ENCODE results near the gene CERT1. TPM values are rescaled to one million over a fixed set of nuclear protein-coding genes. Genes with fewer than 3 reads are reported as not detected.

Gene CERT1
- total and polyA plus RNA-seq, 4 donors: 16.1 to 86.2 (median 46.1) TPM

- ATAC-seq (ENCODE audit: insufficient read depth, low FRiP score): no peak
- H3K27ac ChIP-seq (ENCODE audit: low read depth in 1 of 2, low read length in 1 of 2): no peak overlapping the region
- H3K4me3 ChIP-seq: no peak overlapping the region
- peaks cover 0 to 11% (median 2%) of the 10 kb centered on the region in 4 donors for H3K36me3 ChIP-seq (ENCODE audit: control insufficient read depth in 4 of 4, insufficient read depth in 4 of 4, low read length in 4 of 4)
- WGBS, 2 donors: 39 to 59% methylated on average over 2 of the region's 2 CpGs
- no peak overlapping the region for H3K9ac ChIP-seq (ENCODE audit: insufficient read depth in 1 of 2, low read length in 2 of 2)
- DNase-seq: no peak
- H3K9me3 ChIP-seq (ENCODE audit: control insufficient read depth in 4 of 4, insufficient read depth in 3 of 4, low read length in 3 of 4): peaks cover 0 to 6% (median 3%) of the 10 kb centered on the region in 4 donors
- no peaks in the 10 kb centered on the region for H3K27me3 ChIP-seq (ENCODE audit: control insufficient read depth in 3 of 3, insufficient read depth in 3 of 3, low read length in 2 of 3)
- peaks cover 0 to 2% (median 0%) of the 10 kb centered on the region in 5 donors for H3K4me1 ChIP-seq (ENCODE audit: control insufficient read depth in 5 of 5, insufficient read depth in 5 of 5, low read length in 5 of 5)
- no peak for TF ChIP-seq CTCF (IDR thresholded peaks at IDR 0.05; ENCODE audit: control extremely low read depth, extremely low read depth)
These were observed 14.6 kb upstream of the CERT1 start for GRCh38 chr5:75526070-75526469.

GRCh38 chr5:75525344-75525743, 13.9 kb upstream of the CERT1 start:
- Histone ChIP-seq H3K27ac (ENCODE audit: low read depth in 1 of 2, low read length in 1 of 2) (no peak overlapping the region), H3K9me3 (ENCODE audit: control insufficient read depth in 4 of 4, insufficient read depth in 3 of 4, low read length in 3 of 4) (peaks cover 0 to 8% (median 3%) of the 10 kb centered on the region in 4 donors), H3K27me3 (ENCODE audit: control insufficient read depth in 3 of 3, insufficient read depth in 3 of 3, low read length in 2 of 3) (no peaks in the 10 kb centered on the region), H3K9ac (ENCODE audit: insufficient read depth in 1 of 2, low read length in 2 of 2) (no peak overlapping the region), H3K4me3 (no peak overlapping the region), H3K4me1 (ENCODE audit: control insufficient read depth in 5 of 5, insufficient read depth in 5 of 5, low read length in 5 of 5) (peaks cover 0 to 2% (median 0%) of the 10 kb centered on the region in 5 donors), H3K36me3 (ENCODE audit: control insufficient read depth in 4 of 4, insufficient read depth in 4 of 4, low read length in 4 of 4) (peaks cover 1 to 16% (median 3%) of the 10 kb centered on the region in 4 donors)
- DNase-seq (no peak), ATAC-seq (ENCODE audit: insufficient read depth, low FRiP score) (no peak)
- 93 to 95% methylated on average over 1 of the region's 1 CpG for WGBS, 2 donors
- no peak for TF ChIP-seq CTCF (IDR thresholded peaks at IDR 0.05; ENCODE audit: control extremely low read depth, extremely low read depth)

- Histone ChIP-seq H3K36me3 (ENCODE audit: control insufficient read depth in 4 of 4, insufficient read depth in 4 of 4, low read length in 4 of 4) (peaks cover 1 to 16% (median 3%) of the 10 kb centered on the region in 4 donors), H3K27ac (ENCODE audit: low read depth in 1 of 2, low read length in 1 of 2) (no peak overlapping the region), H3K27me3 (ENCODE audit: control insufficient read depth in 3 of 3, insufficient read depth in 3 of 3, low read length in 2 of 3) (no peaks in the 10 kb centered on the region), H3K9ac (ENCODE audit: insufficient read depth in 1 of 2, low read length in 2 of 2) (no peak overlapping the region), H3K4me1 (ENCODE audit: control insufficient read depth in 5 of 5, insufficient read depth in 5 of 5, low read length in 5 of 5) (peaks cover 0 to 3% (median 0%) of the 10 kb centered on the region in 5 donors), H3K4me3 (no peak overlapping the region), H3K9me3 (ENCODE audit: control insufficient read depth in 4 of 4, insufficient read depth in 3 of 4, low read length in 3 of 4) (peaks cover 0 to 8% (median 3%) of the 10 kb centered on the region in 4 donors)
- WGBS, 2 donors: 92 to 96% methylated on average over 1 of the region's 1 CpG
- DNase-seq: no peak
- TF ChIP-seq CTCF (IDR thresholded peaks at IDR 0.05; ENCODE audit: control extremely low read depth, extremely low read depth): no peak
- ATAC-seq (ENCODE audit: insufficient read depth, low FRiP score): no peak
These were observed 13.2 kb upstream of the CERT1 start for GRCh38 chr5:75524591-75524990.

GRCh38 chr5:75524071-75524470, 12.6 kb upstream of the CERT1 start:
- TF ChIP-seq CTCF (IDR thresholded peaks at IDR 0.05; ENCODE audit: control extremely low read depth, extremely low read depth): no peak
- no peak for DNase-seq
- WGBS, 2 donors: 35 to 62% methylated on average over 3 of the region's 3 CpGs
- H3K9me3 ChIP-seq (ENCODE audit: control insufficient read depth in 4 of 4, insufficient read depth in 3 of 4, low read length in 3 of 4): peaks cover 0 to 8% (median 3%) of the 10 kb centered on the region in 4 donors
- H3K27me3 ChIP-seq (ENCODE audit: control insufficient read depth in 3 of 3, insufficient read depth in 3 of 3, low read length in 2 of 3): no peaks in the 10 kb centered on the region
- H3K4me3 ChIP-seq: no peak overlapping the region
- peaks cover 0 to 4% (median 0%) of the 10 kb centered on the region in 5 donors for H3K4me1 ChIP-seq (ENCODE audit: control insufficient read depth in 5 of 5, insufficient read depth in 5 of 5, low read length in 5 of 5)
- H3K9ac ChIP-seq (ENCODE audit: insufficient read depth in 1 of 2, low read length in 2 of 2): no peak overlapping the region
- ATAC-seq (ENCODE audit: insufficient read depth, low FRiP score): no peak
- no peak overlapping the region for H3K27ac ChIP-seq (ENCODE audit: low read depth in 1 of 2, low read length in 1 of 2)
- peaks cover 1 to 16% (median 3%) of the 10 kb centered on the region in 4 donors for H3K36me3 ChIP-seq (ENCODE audit: control insufficient read depth in 4 of 4, insufficient read depth in 4 of 4, low read length in 4 of 4)
